Measurements from ENCODE around the gene IGHMBP2. TPM values are rescaled to one million over a fixed set of nuclear protein-coding genes. Genes with fewer than 3 reads are reported as not detected.
A peak's percentile ranks its signal among the peaks of the same experiment; 100 is the strongest.

The IGHMBP2 gene
- total RNA-seq, 2 donors from 2014 or later, result 24.7 to 40.8 TPM

DNA sequence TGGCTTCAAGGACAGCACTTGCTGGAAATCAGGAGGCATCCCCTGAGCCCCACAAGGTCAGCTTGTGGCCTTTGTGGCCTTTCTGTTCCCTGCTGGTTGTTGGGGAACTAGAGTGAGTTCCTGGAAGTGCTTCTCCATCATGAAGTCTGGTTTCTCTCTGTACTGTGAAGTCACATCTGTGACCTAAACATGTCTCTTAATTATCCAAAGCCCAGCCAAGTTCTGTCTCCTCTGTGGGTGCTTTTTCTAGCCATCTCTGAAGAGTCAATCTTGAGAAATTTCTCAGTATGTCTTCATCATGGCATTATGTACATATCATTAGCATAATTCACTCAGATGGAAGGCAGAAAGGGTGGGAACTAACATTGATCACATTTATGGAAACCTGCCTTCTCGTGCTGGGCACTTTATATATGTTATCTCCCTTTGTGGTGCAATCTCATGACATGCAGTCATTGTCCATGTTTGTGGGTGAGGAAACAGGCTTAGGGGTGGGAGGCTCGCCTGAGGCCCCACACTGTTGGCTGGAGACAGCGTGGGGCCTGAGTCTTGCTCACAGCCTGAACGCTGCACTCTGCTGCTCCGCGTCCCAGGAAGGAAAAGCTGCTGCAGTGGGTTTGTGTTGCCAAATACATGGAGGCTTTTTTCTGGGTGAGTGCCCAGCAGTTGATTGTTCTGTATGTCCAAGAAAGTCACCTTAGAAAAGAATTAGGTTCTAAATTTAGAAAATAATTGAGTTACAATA, 24.6 kb downstream of the IGHMBP2 start:
- peaks cover 10% of the 10 kb centered on the region for H3K9me3 ChIP-seq
- peaks cover 24 to 44% of the 10 kb centered on the region in 2 donors for H3K4me1 ChIP-seq (ENCODE audit: control insufficient read depth in 1 of 2, low read depth in 2 of 2)
- DNase-seq (ENCODE audit: low spot score) (no peak), ATAC-seq (ENCODE audit: insufficient number of reproducible peaks, low FRiP score, low read depth) (no peak)
- peak overlapping the region; percentile 50 to 52 for H3K27ac ChIP-seq
- H3K27me3 ChIP-seq (replicated peaks; ENCODE audit: insufficient read depth), result no peaks in the 10 kb centered on the region
- TF ChIP-seq, protein P1, sequence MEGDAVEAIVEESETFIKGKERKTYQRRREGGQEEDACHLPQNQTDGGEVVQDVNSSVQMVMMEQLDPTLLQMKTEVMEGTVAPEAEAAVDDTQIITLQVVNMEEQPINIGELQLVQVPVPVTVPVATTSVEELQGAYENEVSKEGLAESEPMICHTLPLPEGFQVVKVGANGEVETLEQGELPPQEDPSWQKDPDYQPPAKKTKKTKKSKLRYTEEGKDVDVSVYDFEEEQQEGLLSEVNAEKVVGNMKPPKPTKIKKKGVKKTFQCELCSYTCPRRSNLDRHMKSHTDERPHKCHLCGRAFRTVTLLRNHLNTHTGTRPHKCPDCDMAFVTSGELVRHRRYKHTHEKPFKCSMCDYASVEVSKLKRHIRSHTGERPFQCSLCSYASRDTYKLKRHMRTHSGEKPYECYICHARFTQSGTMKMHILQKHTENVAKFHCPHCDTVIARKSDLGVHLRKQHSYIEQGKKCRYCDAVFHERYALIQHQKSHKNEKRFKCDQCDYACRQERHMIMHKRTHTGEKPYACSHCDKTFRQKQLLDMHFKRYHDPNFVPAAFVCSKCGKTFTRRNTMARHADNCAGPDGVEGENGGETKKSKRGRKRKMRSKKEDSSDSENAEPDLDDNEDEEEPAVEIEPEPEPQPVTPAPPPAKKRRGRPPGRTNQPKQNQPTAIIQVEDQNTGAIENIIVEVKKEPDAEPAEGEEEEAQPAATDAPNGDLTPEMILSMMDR (IDR thresholded peaks at IDR 0.05), result no peak
- peaks cover 24% of the 10 kb centered on the region for H3K36me3 ChIP-seq
- H3K4me3 ChIP-seq, result peak overlapping the region; percentile 30

DNA sequence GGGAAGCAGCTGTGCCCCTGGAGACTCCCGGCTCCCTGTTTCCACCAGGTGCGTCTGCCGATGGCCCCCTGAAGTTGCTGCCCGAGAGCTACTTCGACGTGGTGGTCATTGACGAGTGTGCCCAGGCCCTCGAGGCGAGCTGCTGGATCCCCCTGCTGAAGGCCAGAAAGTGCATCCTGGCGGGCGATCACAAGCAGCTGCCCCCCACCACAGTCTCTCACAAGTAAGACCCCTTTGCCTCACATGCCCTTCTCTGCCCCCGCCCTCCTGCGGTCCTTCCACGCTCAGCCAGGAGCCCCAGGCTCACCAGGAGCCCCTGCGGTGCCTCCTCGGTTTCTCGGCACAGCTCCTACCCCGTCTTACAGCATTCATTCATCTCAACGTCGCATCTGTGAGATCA, 25.4 kb downstream of the IGHMBP2 start:
- ATAC-seq (ENCODE audit: insufficient number of reproducible peaks, low FRiP score, low read depth), result no peak
- peaks cover 10% of the 10 kb centered on the region for H3K9me3 ChIP-seq
- TF ChIP-seq, protein P1 (IDR thresholded peaks at IDR 0.05), result no peak
- no peaks in the 10 kb centered on the region for H3K27me3 ChIP-seq (replicated peaks; ENCODE audit: insufficient read depth)
- no peak overlapping the region for H3K4me3 ChIP-seq
- no peak for DNase-seq (ENCODE audit: low spot score)
- H3K36me3 ChIP-seq, result peaks cover 29% of the 10 kb centered on the region
- no peak overlapping the region for H3K27ac ChIP-seq
- H3K4me1 ChIP-seq (ENCODE audit: control insufficient read depth in 1 of 2, low read depth in 2 of 2), result peaks cover 19 to 36% of the 10 kb centered on the region in 2 donors

DNA sequence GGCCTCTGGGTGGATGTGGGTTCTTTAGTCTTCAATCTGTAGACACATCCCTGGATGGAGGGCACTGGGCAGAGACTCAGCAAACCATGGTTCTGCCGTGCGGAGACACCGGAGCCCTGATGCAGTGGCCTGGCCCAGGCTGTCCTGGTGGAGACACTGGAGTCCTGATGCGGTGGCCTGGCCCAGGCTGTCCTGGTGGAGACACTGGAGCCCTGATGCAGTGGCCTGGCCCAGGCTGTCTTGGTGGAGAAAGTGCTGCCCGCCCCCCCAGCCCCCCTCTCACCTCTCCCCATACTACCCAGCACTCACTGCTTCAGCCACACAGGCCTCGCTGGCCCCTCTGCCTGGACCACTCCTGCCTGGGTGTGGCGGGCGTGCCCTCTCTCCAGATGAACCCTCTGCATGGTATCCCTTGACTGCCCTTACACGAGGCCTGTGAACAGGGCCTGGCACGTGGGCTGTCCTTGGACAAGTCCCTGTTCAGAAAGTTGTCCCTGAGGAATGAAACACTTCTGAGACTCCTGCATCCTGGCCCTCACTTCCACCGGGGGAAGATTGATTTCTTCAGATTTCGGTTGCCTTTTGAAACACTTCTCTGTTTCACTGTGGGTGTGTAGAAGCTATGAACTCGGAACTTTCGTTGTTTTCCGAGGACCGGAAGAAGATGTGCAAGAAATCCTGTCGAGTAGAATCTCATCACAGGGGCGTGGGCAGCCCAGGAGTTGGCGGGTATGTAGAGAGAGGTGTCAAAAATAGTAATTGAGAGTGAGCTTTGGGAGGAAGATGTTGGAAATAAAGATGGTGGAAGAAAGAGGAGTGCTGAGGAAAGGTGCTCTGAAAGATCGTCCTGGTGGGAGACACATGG, 26.2 kb downstream of the IGHMBP2 start:
- no peaks in the 10 kb centered on the region for H3K27me3 ChIP-seq (replicated peaks; ENCODE audit: insufficient read depth)
- ATAC-seq (ENCODE audit: insufficient number of reproducible peaks, low FRiP score, low read depth), result no peak
- H3K27ac ChIP-seq, result no peak overlapping the region
- peaks cover 10% of the 10 kb centered on the region for H3K9me3 ChIP-seq
- H3K4me1 ChIP-seq (ENCODE audit: control insufficient read depth in 1 of 2, low read depth in 2 of 2), result peaks cover 19 to 28% of the 10 kb centered on the region in 2 donors
- TF ChIP-seq, protein P1 (IDR thresholded peaks at IDR 0.05), result no peak
- H3K4me3 ChIP-seq, result no peak overlapping the region
- no peak for DNase-seq (ENCODE audit: low spot score)
- peaks cover 29% of the 10 kb centered on the region for H3K36me3 ChIP-seq

DNA sequence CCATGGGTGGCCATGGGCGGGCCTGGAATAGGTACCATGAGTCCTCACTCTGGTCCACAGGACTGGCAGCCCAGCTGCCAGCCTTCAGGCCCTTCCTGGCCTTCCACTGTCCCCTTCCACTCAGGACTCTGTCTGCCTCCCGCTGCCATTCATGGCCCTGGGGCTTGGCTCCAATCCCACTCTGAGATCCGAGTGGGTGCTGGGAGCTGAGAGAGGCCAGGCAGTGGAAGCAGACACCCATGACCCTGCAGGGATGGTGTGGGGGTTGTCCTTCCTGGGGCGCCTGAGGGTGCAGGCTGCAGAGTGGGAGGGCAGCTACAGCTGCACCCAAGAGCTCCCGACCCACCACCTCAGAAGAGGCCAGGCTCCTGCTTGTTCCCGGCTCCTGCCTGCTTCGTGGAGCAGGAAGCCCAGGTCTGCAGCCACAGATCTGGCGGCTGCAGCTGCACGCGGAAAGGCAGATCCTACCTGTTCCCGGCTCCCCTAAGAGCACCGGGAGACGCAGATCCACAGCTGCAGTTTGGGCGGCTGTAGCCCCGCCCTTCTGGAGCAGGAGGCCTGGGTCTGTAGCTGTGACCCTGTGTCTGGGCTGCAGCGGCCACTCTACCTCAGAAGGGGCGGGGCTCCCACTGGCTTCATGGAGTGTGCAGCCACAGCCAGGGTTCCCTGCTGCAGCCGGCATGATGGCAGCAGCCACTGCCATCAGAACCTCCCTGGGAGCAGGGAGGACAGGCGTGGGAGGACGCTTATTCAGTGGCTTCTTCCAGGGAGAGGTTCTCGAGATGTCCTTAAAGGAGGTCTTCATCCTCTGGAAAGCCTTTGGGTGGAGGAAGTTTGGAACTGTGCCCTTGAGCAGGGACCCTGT, 27.5 kb downstream of the IGHMBP2 start:
- Histone ChIP-seq H3K27ac (no peak overlapping the region), H3K9me3 (no peaks in the 10 kb centered on the region), H3K4me1 (ENCODE audit: control insufficient read depth in 1 of 2, low read depth in 2 of 2) (peaks cover 19 to 25% of the 10 kb centered on the region in 2 donors), H3K36me3 (peaks cover 40% of the 10 kb centered on the region), H3K4me3 (no peak overlapping the region), H3K27me3 (replicated peaks; ENCODE audit: insufficient read depth) (no peaks in the 10 kb centered on the region)
- ATAC-seq (ENCODE audit: insufficient number of reproducible peaks, low FRiP score, low read depth) (no peak), DNase-seq (ENCODE audit: low spot score) (no peak)
- TF ChIP-seq, protein P1 (IDR thresholded peaks at IDR 0.05), result no peak

All from thoracic aorta (tissue), 2 donors.